Fibroblast of gingiva (primary cell): ENCODE results near the gene EVPL.

ENCODE experiments used
- DNase-seq: peaks from one replicate; pipeline ENCODE4 v3.0.0-alpha.2; 2011; ENCODE audit warnings: low read depth

The EVPL gene

GRCh38 chr17:76017481-76018339 is 9.4 kb downstream of the EVPL start:
- no peak for DNase-seq

GRCh38 chr17:76014925-76015261 is 12.2 kb downstream of the EVPL start:
- DNase-seq: no peak

GRCh38 chr17:76014100-76014924 is 12.8 kb downstream of the EVPL start:
- DNase-seq: peak; percentile 41

- DNase-seq: no peak
Observed at GRCh38 chr17:76013377-76013932, 13.7 kb downstream of the EVPL start.

- no peak for DNase-seq
Observed at GRCh38 chr17:76011951-76012350, 15.2 kb downstream of the EVPL start.

GRCh38 chr17:76009969-76010661 is 17.0 kb downstream of the EVPL start:
- no peak for DNase-seq

GRCh38 chr17:76009447-76009846 is 17.7 kb downstream of the EVPL start:
- DNase-seq: no peak

- DNase-seq: no peak
Observed at GRCh38 chr17:76008630-76009425, 18.3 kb downstream of the EVPL start.

GRCh38 chr17:76008208-76008607 is 18.9 kb downstream of the EVPL start:
- DNase-seq: no peak

GRCh38 chr17:76007850-76008165 is 19.3 kb downstream of the EVPL start:
- DNase-seq: no peak

- no peak for DNase-seq
Observed at GRCh38 chr17:76007131-76007849, 19.8 kb downstream of the EVPL start.

- DNase-seq: peak; percentile 33
Observed at GRCh38 chr17:76005263-76006149, 21.6 kb downstream of the EVPL start.

- DNase-seq: no peak
Observed at GRCh38 chr17:76004750-76005262, 22.3 kb downstream of the EVPL start.

- no peak for DNase-seq
Observed at GRCh38 chr17:76003915-76004314, 23.2 kb downstream of the EVPL start.

- DNase-seq: no peak
Observed at GRCh38 chr17:76002100-76002499, 25.0 kb downstream of the EVPL start.

GRCh38 chr17:76000755-76001521 is 26.2 kb downstream of the EVPL start, which contains the start of gene CDK3:
Gene CDK3 (plus strand): TSS chr17:76000855. CDS start chr17:76001426, 571 bp downstream.
- no peak for DNase-seq

- DNase-seq: no peak
Observed at GRCh38 chr17:76000016-76000754, 26.9 kb downstream of the EVPL start.

- DNase-seq: no peak
Observed at GRCh38 chr17:75998327-75998795, 28.7 kb downstream of the EVPL start.
